ENCODE results near the gene GALNS. TPM values are rescaled to one million over a fixed set of nuclear protein-coding genes. Genes with fewer than 3 reads are reported as not detected.

Gene GALNS
- total RNA-seq, 3 donors from 2014 or later, result 16.2 to 29.5 (median 17.9) TPM

GRCh38 chr16:88883117-88883895 is 26.6 kb upstream of the GALNS start:
- Histone ChIP-seq H3K27me3 (no peaks in the 10 kb centered on the region), H3K27ac (no peak overlapping the region), H3K9me3 (no peaks in the 10 kb centered on the region), H3K4me3 (no peak overlapping the region), H3K36me3 (no peaks in the 10 kb centered on the region), H3K4me1 (no peaks in the 10 kb centered on the region)
- TF ChIP-seq, protein P1, sequence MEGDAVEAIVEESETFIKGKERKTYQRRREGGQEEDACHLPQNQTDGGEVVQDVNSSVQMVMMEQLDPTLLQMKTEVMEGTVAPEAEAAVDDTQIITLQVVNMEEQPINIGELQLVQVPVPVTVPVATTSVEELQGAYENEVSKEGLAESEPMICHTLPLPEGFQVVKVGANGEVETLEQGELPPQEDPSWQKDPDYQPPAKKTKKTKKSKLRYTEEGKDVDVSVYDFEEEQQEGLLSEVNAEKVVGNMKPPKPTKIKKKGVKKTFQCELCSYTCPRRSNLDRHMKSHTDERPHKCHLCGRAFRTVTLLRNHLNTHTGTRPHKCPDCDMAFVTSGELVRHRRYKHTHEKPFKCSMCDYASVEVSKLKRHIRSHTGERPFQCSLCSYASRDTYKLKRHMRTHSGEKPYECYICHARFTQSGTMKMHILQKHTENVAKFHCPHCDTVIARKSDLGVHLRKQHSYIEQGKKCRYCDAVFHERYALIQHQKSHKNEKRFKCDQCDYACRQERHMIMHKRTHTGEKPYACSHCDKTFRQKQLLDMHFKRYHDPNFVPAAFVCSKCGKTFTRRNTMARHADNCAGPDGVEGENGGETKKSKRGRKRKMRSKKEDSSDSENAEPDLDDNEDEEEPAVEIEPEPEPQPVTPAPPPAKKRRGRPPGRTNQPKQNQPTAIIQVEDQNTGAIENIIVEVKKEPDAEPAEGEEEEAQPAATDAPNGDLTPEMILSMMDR (IDR thresholded peaks at IDR 0.05), result no peak
- TF ChIP-seq POLR2A (IDR thresholded peaks at IDR 0.05), result no peak
- no peak for TF ChIP-seq POLR2AphosphoS5 (IDR thresholded peaks at IDR 0.05)
- intact Hi-C loops (cut with DNase I; ENCODE audit: low total_unique reads), result no loop called here
- no peak for DNase-seq (ENCODE audit: low spot score in 2 of 2)

GRCh38 chr16:88882358-88883030 is 25.7 kb upstream of the GALNS start:
- Histone ChIP-seq H3K4me1 (no peaks in the 10 kb centered on the region), H3K4me3 (no peak overlapping the region), H3K27me3 (no peaks in the 10 kb centered on the region), H3K36me3 (no peaks in the 10 kb centered on the region), H3K27ac (no peak overlapping the region), H3K9me3 (no peaks in the 10 kb centered on the region)
- no peak for DNase-seq (ENCODE audit: low spot score in 2 of 2)
- intact Hi-C loops (cut with DNase I; ENCODE audit: low total_unique reads), result no loop called here
- TF ChIP-seq, protein P1 (IDR thresholded peaks at IDR 0.05), result no peak
- TF ChIP-seq POLR2AphosphoS5 (IDR thresholded peaks at IDR 0.05) (no peak), POLR2A (IDR thresholded peaks at IDR 0.05) (no peak)

DNA sequence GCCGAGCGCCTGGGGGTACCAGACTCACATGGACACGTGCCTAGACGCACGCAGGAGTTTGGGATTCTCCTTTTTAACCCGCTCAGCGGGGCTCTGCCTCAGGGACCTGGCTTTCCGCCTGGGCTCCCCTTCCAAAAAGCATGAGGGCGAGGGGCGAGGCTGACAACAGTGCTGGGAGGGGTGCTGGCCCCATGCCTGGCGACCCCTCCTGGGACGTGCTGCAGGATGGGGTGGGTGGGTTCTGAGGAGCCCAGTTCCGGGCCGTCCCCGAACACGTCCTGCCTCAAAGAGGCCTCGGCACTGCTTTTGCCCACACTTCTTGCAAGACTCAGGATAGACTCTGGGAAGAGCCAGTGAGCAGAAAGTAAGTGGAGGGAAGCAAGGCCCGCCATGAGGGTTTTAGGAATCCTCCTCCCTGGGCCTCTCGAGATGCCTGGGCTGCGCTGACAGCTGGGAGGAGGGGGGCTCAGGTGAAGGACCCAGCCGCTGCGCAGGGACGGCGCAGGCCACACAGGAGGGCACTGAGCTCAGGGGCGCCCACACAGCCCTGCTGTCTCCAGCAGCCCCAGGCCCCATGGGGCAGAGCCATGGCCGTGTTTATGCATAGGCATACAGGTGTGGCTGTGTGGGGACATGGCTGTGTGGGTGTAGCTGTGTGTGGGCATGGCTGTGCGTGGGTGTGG is 25.1 kb upstream of the GALNS start:
- TF ChIP-seq POLR2AphosphoS5 (IDR thresholded peaks at IDR 0.05) (no peak), POLR2A (IDR thresholded peaks at IDR 0.05) (no peak)
- TF ChIP-seq, protein P1 (IDR thresholded peaks at IDR 0.05), result no peak
- Histone ChIP-seq H3K4me3 (peak overlapping the region in 2 of 3 donors; percentile 41 to 61), H3K36me3 (no peaks in the 10 kb centered on the region), H3K9me3 (no peaks in the 10 kb centered on the region), H3K27me3 (no peaks in the 10 kb centered on the region), H3K4me1 (no peaks in the 10 kb centered on the region), H3K27ac (no peak overlapping the region)
- DNase-seq (ENCODE audit: low spot score in 2 of 2), result no peak
- intact Hi-C loops (cut with DNase I; ENCODE audit: low total_unique reads), result no loop called here

GRCh38 chr16:88881007-88881615 is 24.4 kb upstream of the GALNS start:
- Histone ChIP-seq H3K27ac (no peak overlapping the region), H3K36me3 (no peaks in the 10 kb centered on the region), H3K4me1 (no peaks in the 10 kb centered on the region), H3K27me3 (no peaks in the 10 kb centered on the region), H3K9me3 (no peaks in the 10 kb centered on the region), H3K4me3 (peak overlapping the region in 2 of 3 donors; percentile 41 to 61)
- TF ChIP-seq POLR2A (IDR thresholded peaks at IDR 0.05) (no peak), POLR2AphosphoS5 (IDR thresholded peaks at IDR 0.05) (no peak)
- TF ChIP-seq, protein P1 (IDR thresholded peaks at IDR 0.05), result no peak
- DNase-seq (ENCODE audit: low spot score in 2 of 2), result no peak
- intact Hi-C loops (cut with DNase I; ENCODE audit: low total_unique reads), result no loop called here
